ENCODE data around the gene CENPC. TPM values are rescaled to one million over a fixed set of nuclear protein-coding genes. Genes with fewer than 3 reads are reported as not detected.
"Not testable (repeated sequence)": the region's sequence is repeated elsewhere in the genome, so short reads cannot be mapped to it uniquely, and the experiment has no call there.

CENPC gene
- total RNA-seq, 2 donors from 2014 or later: 14.7 to 16.7 TPM

- ATAC-seq: no peak
- intact Hi-C loops (cut with DNase I, micrococcal nuclease): no loop called here
- no peak for DNase-seq
These were observed 32.8 kb downstream of the CENPC start for GRCh38 chr4:67512501-67512900.

DNA sequence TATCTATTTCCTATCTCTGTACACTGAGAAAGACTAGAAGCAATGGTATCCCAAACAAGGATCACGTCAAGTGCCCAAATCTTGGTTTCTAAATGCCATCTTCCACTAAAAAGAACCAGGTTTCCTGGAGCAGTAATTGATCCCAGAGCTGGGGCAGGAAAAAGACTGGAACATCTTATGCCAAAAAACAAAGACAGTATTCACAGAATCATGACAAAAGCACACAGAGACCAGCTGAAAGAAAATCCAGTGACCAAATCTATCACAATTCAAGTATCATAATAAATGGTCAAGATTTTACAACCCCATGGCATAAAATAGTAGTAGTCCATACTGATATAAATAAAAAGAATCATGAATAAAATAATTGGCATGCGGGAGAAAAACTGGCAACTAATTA lies 44.9 kb downstream of the CENPC start:
- ATAC-seq (no peak), DNase-seq (no peak)

GRCh38 chr4:67499799-67500198 lies 45.5 kb downstream of the CENPC start:
- intact Hi-C loops (cut with DNase I, micrococcal nuclease): no loop called here
- ATAC-seq (no peak), DNase-seq (no peak)

More for the DNA sequence above, 44.9 kb downstream of the CENPC start:
- intact Hi-C loops (cut with DNase I, micrococcal nuclease): no loop called here

- ATAC-seq: no peak
These were observed 61.3 kb downstream of the CENPC start for GRCh38 chr4:67483868-67484602.

GRCh38 chr4:67480810-67481209 lies 64.5 kb downstream of the CENPC start:
- DNase-seq: no peak
- no peak for ATAC-seq
- intact Hi-C loops (cut with DNase I, micrococcal nuclease): no loop called here

More at GRCh38 chr4:67483868-67484602, 61.3 kb downstream of the CENPC start:
- DNase-seq: no peak
- intact Hi-C loops (cut with DNase I, micrococcal nuclease): no loop called here

DNA sequence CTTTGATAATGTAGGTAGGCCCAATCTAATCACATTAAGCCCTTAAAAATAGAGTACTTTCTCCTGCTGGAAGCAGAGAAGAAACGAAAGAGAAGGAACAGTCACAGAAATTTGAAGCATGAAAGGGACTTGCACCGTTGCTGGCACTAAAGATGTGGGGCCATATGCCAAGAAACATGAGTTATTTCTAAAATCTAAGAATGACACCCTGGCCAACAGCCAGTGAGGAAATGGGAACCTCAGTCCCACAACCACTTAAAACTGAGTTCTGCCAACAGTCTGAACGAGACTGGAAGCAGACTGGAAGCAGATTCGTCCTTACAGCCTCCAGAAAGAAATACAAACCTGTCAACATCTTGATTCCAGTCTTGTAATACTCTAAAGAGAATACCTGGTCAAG lies 70.1 kb downstream of the CENPC start:
- ATAC-seq: no peak
- intact Hi-C loops (cut with DNase I, micrococcal nuclease): no loop called here
- no peak for DNase-seq

GRCh38 chr4:67470871-67471270 lies 74.4 kb downstream of the CENPC start:
- ATAC-seq: no peak
- intact Hi-C loops (cut with DNase I, micrococcal nuclease): no loop called here

DNA sequence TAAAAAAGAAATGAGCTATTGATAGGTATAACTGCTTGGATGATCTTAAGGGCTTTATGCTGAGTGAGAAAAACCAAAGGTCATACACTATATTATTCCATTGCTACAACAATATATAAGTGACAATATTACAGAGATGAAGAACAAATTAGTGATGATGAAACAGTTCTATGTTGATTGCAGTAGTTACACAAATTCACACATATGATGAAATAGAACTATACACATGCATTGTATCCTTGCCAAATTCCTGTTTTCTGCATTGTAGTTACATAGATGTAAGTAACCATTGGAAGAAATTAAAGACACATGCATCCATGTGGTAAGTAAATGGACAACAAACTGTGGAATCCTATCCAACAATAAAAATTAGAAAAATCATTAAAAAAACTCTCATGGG lies 76.5 kb downstream of the CENPC start:
- intact Hi-C loops (cut with DNase I, micrococcal nuclease): no loop called here
- DNase-seq (no peak), ATAC-seq (no peak)

More at GRCh38 chr4:67470871-67471270, 74.4 kb downstream of the CENPC start:
- DNase-seq: no peak

- ATAC-seq: no peak
- intact Hi-C loops (cut with DNase I, micrococcal nuclease): no loop called here
These were observed 78.6 kb downstream of the CENPC start for GRCh38 chr4:67466751-67467150.

DNA sequence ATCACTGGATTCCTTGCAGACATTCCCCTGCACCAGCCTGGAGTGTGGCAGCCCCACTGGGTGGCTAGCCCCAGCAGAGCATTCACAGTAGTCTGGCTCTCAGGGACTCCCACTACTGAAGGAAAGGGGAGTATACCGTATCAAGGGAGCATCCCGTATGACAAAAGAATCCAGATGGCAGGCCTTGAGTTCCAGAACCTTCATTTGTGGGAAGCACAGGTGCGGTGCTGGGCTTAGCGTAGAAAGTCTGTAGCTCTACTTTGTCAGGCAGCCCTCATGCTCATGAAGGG lies 79.6 kb downstream of the CENPC start:
- DNase-seq (no peak), ATAC-seq (no peak)
- intact Hi-C loops (cut with DNase I, micrococcal nuclease): no loop called here

More at GRCh38 chr4:67466751-67467150, 78.6 kb downstream of the CENPC start:
- DNase-seq: no peak

DNA sequence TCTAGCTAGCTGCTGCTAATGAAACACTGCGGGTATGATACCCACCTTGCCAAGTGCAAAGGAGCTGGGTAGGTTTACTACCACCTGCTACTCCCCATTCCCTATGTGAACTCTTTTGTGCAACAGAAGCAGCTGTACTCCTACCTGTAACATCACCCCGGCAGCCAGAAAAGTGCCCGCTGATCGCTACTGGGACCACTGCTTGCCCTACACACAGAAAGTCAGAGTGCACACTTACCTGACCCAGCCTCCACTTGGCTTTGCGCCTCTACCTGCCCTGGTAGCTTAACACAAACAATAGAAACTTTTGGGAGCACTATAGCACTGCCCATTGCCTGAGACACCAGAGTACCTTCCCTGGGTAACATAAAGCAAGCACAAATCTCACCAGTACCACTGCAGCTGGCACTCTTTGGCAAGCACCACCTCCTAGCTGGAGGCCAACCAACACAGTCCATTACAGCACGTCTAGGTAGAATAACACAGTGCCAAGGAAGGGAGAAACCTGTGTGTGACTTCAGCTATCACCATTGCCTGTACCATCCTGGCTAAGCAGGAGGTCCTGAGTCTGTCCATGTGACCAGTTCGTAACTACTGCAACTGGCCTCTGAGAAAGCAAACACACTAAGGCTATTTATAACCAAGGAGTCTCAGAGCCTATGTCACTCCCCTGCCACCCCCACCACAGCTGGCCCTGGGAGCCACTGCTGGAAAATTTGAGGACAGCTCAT lies 80.1 kb downstream of the CENPC start:
- intact Hi-C loops (cut with DNase I, micrococcal nuclease): no loop called here
- ATAC-seq (no peak), DNase-seq (no peak)

DNA sequence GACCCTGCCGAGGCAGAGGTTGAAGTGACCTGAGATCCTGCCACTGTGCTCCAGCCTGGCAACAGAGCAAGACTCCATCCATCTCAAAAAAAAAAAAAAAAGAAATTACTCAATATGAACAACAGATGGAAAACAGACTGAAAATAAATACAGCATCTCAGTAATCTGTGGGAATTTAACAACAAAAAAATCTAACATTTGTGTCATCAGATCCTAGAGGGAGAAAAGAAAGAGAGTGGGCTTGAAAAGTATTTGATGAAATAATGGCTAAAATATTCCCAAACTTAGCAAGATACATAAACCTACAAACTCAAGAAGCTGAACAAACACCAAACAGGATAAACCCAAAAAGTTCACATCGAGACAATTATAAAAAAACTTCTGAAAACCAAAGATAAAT lies 84.7 kb downstream of the CENPC start:
- ATAC-seq (no peak), DNase-seq (no peak)

GRCh38 chr4:67459164-67459563 lies 86.1 kb downstream of the CENPC start:
- intact Hi-C loops (cut with DNase I, micrococcal nuclease): no loop called here
- DNase-seq (no peak), ATAC-seq (no peak)

More for the DNA sequence above, 84.7 kb downstream of the CENPC start:
- intact Hi-C loops (cut with DNase I, micrococcal nuclease): no loop called here

- ATAC-seq (peak; percentile 96), DNase-seq (peak; percentile 35 to 42)
- intact Hi-C loops (cut with DNase I, micrococcal nuclease): no loop called here
These were observed 88.6 kb downstream of the CENPC start for GRCh38 chr4:67456577-67457196.

- DNase-seq; ATAC-seq; intact Hi-C loops (cut with DNase I, micrococcal nuclease): not testable (repeated sequence)
These were observed 92.5 kb downstream of the CENPC start for GRCh38 chr4:67452846-67453205.

DNA sequence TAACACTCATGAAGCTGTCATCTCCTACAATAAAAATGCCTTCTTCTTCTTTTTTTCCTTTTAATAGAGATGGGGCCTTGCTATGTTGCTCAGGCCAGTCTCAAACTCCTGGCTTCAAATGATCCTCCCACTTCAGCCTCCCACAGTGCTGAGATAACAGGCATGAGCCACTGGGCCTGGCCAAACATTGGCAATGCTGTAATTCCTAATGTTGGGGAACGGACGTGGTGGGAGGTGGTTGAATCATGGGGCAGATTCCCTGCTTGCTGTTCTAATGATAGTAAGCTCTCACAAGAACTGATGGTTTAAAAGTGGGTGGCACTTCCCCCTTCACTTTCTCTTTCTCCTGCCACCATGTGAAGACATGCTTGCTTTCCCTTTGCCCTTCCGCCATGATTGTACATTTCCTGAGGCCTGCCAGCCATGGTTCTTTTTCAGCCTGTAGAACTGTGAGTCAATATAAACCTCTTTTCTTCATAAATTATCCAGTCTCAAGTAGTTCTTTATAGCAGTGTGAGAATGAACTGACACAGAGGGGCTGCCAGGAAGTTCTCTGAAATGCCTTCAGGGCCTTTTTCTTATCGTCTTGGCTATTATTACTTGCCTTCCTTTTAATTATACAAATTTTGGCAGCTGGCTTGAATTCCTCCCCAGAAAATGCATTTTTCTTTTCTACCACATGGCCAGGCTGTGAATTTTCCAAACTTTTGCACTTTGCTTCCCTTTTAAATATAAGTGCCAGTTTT lies 93.0 kb downstream of the CENPC start:
- ATAC-seq (no peak), DNase-seq (no peak)
- intact Hi-C loops (cut with DNase I, micrococcal nuclease): no loop called here

- no peak for ATAC-seq
- DNase-seq: no peak
- intact Hi-C loops (cut with DNase I, micrococcal nuclease): no loop called here
These were observed 93.8 kb downstream of the CENPC start for GRCh38 chr4:67451464-67451863.

- ATAC-seq: no peak
- no peak for DNase-seq
- intact Hi-C loops (cut with DNase I, micrococcal nuclease): no loop called here
These were observed 96.7 kb downstream of the CENPC start for GRCh38 chr4:67448621-67449020.

GRCh38 chr4:67447873-67448272 lies 97.4 kb downstream of the CENPC start:
- ATAC-seq (no peak), DNase-seq (no peak)
- intact Hi-C loops (cut with DNase I, micrococcal nuclease): no loop called here

GRCh38 chr4:67446811-67447210 lies 98.5 kb downstream of the CENPC start:
- intact Hi-C loops (cut with DNase I, micrococcal nuclease): no loop called here
- peak; percentile 82 for ATAC-seq
- no peak for DNase-seq
